ENCODE results near the gene YEATS4.
A peak's percentile ranks its signal among the peaks of the same experiment; 100 is the strongest.

YEATS4 gene

DNA sequence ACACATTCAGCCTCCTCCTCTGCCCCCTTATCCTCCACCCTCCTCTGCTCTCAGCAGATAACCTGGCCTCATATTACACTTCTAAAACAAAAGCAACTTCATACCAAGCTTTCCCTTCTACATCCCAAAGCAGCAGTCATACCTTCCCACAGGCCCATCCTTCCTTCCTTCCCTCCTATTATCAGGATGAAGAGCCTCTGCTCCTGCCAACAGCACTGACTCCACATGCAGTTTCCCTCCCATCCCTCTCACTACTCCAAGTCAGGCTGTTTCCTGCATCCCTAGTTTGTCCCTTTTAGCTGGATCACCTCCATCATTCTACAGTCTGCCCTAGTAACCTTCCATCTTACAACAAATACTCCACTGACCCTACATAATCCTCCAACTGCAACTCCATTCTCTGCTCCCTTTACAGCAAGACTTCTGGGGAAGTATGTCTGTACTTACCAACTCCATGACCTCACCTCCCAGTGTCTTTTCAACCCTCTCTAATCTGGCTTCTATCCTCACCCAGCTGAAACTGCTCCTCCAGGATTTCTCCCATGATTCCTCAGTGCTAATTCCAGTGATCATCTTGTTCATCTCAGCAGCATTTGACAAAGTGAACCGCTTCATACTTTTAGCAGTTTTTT is 4.9 kb upstream of the YEATS4 start:
- Histone ChIP-seq H3K4me1 (ENCODE audit: control insufficient read depth, insufficient read depth, low read length, poor library complexity, severe bottlenecking) (no peaks in the 10 kb centered on the region), H3K4me3 (ENCODE audit: extremely low read depth, insufficient read depth, low read length, poor library complexity, severe bottlenecking) (no peak overlapping the region), H3K27ac (ENCODE audit: low read depth, low read length, severe bottlenecking) (no peak overlapping the region), H3K9me3 (ENCODE audit: control insufficient read depth, low read length) (no peaks in the 10 kb centered on the region), H3K36me3 (ENCODE audit: control insufficient read depth, insufficient read depth, low read length) (no peaks in the 10 kb centered on the region)
- WGBS, 2 experiments (ENCODE audit: insufficient coverage in 2 of 2) = 89 to 100% methylated on average over 1 of the region's 1 CpG

DNA sequence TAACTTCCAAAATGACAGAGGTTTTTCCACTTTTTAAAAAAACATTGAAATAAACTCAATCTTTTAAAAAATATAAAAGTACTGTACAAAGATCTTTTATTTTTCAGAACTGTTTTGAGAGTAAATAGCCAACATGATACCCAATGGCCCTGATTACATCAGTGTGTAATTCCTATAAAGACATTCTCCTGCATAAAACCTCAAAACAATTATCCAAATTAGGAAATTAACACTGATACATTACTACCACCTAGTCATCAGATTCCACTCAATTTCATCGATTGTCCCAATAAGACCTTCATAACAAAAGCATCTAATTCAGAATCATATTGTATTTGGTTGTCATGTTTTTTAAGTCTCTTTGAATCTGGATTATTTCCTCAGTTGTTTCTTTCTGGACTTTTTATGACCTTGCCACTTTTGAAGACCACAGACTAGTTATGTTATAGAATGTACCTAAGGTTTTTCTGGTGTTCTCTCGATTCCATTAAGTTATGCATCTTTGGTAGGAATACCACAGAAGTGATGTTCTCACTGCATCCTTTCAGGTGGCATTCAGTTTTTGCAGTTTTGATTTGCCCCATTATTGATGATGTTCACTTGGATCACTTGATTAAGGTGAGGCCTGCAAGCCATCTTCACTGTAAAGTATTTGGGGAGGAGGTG is 4.0 kb upstream of the YEATS4 start:
- WGBS, 2 experiments (ENCODE audit: insufficient coverage in 2 of 2) = 100% methylated on average over 1 of the region's 2 CpGs
- no peaks in the 10 kb centered on the region for H3K4me1 ChIP-seq (ENCODE audit: control insufficient read depth, insufficient read depth, low read length, poor library complexity, severe bottlenecking)

DNA sequence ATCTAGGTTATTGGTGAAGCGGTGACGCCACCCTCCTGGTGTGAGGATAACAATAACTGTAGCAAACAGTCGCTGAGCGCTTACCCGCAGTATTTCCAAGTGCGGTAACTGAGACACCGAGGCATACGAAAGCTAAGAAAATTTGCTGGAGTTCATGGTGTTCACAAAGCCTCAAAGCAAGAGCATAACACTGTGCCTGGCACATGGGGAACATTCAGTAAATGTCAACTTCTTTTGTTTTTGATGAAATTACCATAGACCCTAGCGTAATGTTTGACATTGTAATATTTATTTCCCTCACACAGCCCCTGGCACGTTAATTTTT is 767 bp downstream of the YEATS4 start:
- Histone ChIP-seq H3K36me3 (ENCODE audit: control insufficient read depth, insufficient read depth, low read length) (peaks cover 16% of the 10 kb centered on the region), H3K4me1 (ENCODE audit: control insufficient read depth, insufficient read depth, low read length, poor library complexity, severe bottlenecking) (no peaks in the 10 kb centered on the region), H3K9me3 (ENCODE audit: control insufficient read depth, low read length) (no peaks in the 10 kb centered on the region), H3K27ac (ENCODE audit: low read depth, low read length, severe bottlenecking) (peak overlapping the region; percentile 94), H3K4me3 (ENCODE audit: extremely low read depth, insufficient read depth, low read length, poor library complexity, severe bottlenecking) (peak overlapping the region; percentile 79)
- WGBS, 2 experiments (ENCODE audit: insufficient coverage in 2 of 2) = 7 to 14% methylated on average over 9 to 10 of the region's 10 CpGs

More for the DNA sequence above, 4.0 kb upstream of the YEATS4 start:
- Histone ChIP-seq H3K4me3 (ENCODE audit: extremely low read depth, insufficient read depth, low read length, poor library complexity, severe bottlenecking) (no peak overlapping the region), H3K36me3 (ENCODE audit: control insufficient read depth, insufficient read depth, low read length) (no peaks in the 10 kb centered on the region), H3K9me3 (ENCODE audit: control insufficient read depth, low read length) (no peaks in the 10 kb centered on the region), H3K27ac (ENCODE audit: low read depth, low read length, severe bottlenecking) (no peak overlapping the region)

- 86% methylated on average over 1 of the region's 5 CpGs; no CpG with 5 or more reads in 1 of the 2 experiments for WGBS, 2 experiments (ENCODE audit: insufficient coverage in 2 of 2)
- no peaks in the 10 kb centered on the region for H3K4me1 ChIP-seq (ENCODE audit: control insufficient read depth, insufficient read depth, low read length, poor library complexity, severe bottlenecking)
- H3K27ac ChIP-seq (ENCODE audit: low read depth, low read length, severe bottlenecking) = no peak overlapping the region
- H3K4me3 ChIP-seq (ENCODE audit: extremely low read depth, insufficient read depth, low read length, poor library complexity, severe bottlenecking) = no peak overlapping the region
- H3K36me3 ChIP-seq (ENCODE audit: control insufficient read depth, insufficient read depth, low read length) = peaks cover 55% of the 10 kb centered on the region
- no peaks in the 10 kb centered on the region for H3K9me3 ChIP-seq (ENCODE audit: control insufficient read depth, low read length)
Observed at GRCh38 chr12:69366796-69367195, 7.3 kb downstream of the YEATS4 start.

DNA sequence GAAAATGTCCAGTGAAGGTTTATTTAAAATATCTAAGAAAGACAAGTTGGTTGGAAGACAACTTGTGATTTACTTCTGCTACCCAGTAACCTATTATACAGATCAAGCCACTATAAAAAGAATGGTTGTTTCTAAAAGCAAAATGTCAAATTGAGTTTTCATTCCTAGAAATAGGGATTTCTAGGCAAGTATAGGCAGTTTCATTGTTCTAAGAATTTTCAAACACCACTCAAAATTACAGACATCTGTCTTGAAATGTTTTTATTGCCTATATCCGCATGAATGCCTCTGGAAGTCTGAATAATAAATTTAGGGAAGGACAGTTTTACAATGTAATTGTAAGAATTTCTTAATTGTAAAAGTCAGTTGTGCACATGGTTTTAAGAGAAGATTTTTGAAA is 8.6 kb downstream of the YEATS4 start:
- Histone ChIP-seq H3K27ac (ENCODE audit: low read depth, low read length, severe bottlenecking) (no peak overlapping the region), H3K36me3 (ENCODE audit: control insufficient read depth, insufficient read depth, low read length) (peaks cover 57% of the 10 kb centered on the region)

DNA sequence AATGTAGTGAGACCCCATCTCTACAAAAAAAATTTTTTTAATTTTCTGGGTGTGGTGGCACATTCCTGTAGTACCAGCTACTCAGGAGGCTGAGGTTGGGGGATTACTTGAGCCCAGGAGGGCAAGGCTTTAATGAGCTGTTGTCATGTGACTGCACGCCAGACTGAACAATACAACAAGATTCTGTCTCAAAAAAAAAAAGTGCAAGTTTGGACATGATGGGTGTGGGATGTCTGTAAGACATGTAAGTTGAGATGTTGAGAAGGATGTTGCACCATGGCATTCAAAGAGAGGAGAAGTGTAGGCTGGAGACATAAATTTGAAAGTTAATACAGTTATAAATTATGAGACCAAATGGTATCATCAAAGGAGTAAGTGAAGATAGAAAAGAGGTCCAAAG is 23.5 kb downstream of the YEATS4 start:
- no peak overlapping the region for H3K4me3 ChIP-seq (ENCODE audit: extremely low read depth, insufficient read depth, low read length, poor library complexity, severe bottlenecking)
- H3K9me3 ChIP-seq (ENCODE audit: control insufficient read depth, low read length) = no peaks in the 10 kb centered on the region
- WGBS, 2 experiments (ENCODE audit: insufficient coverage in 2 of 2) = 100% methylated on average over 1 of the region's 1 CpG; no CpG with 5 or more reads in 1 of the 2 experiments
- no peaks in the 10 kb centered on the region for H3K4me1 ChIP-seq (ENCODE audit: control insufficient read depth, insufficient read depth, low read length, poor library complexity, severe bottlenecking)
- H3K27ac ChIP-seq (ENCODE audit: low read depth, low read length, severe bottlenecking) = no peak overlapping the region
- H3K36me3 ChIP-seq (ENCODE audit: control insufficient read depth, insufficient read depth, low read length) = peaks cover 16% of the 10 kb centered on the region

More for the DNA sequence above, 8.6 kb downstream of the YEATS4 start:
- 91 to 100% methylated on average over 1 of the region's 1 CpG for WGBS, 2 experiments (ENCODE audit: insufficient coverage in 2 of 2)
- no peak overlapping the region for H3K4me3 ChIP-seq (ENCODE audit: extremely low read depth, insufficient read depth, low read length, poor library complexity, severe bottlenecking)
- no peaks in the 10 kb centered on the region for H3K4me1 ChIP-seq (ENCODE audit: control insufficient read depth, insufficient read depth, low read length, poor library complexity, severe bottlenecking)
- H3K9me3 ChIP-seq (ENCODE audit: control insufficient read depth, low read length) = no peaks in the 10 kb centered on the region

GRCh38 chr12:69385038-69385437 is 25.5 kb downstream of the YEATS4 start:
- H3K27ac ChIP-seq (ENCODE audit: low read depth, low read length, severe bottlenecking) = no peak overlapping the region
- WGBS, 2 experiments (ENCODE audit: insufficient coverage in 2 of 2) = 95 to 96% methylated on average over 2 of the region's 3 CpGs
- H3K4me3 ChIP-seq (ENCODE audit: extremely low read depth, insufficient read depth, low read length, poor library complexity, severe bottlenecking) = no peak overlapping the region
- H3K36me3 ChIP-seq (ENCODE audit: control insufficient read depth, insufficient read depth, low read length) = peaks cover 3% of the 10 kb centered on the region
- no peaks in the 10 kb centered on the region for H3K9me3 ChIP-seq (ENCODE audit: control insufficient read depth, low read length)
- H3K4me1 ChIP-seq (ENCODE audit: control insufficient read depth, insufficient read depth, low read length, poor library complexity, severe bottlenecking) = no peaks in the 10 kb centered on the region

DNA sequence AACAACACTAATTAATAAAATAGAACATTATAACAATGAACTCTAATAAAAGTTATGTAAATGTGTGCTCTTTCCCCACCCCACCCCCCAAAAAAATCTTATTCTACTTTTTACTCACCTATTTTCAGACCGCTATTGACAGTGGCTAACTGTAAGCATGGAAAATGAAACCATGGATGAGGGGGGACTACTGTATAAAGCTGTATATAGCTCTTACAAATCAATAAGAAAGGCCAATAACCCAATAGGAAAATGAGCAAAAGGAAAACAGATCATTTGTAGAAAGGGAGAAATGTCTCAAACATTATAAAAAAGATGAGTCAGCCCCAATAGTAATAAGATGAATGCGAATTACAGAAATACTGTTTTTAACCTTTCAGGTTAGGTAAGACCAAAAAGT is 27.4 kb downstream of the YEATS4 start:
- peaks cover 16% of the 10 kb centered on the region for H3K36me3 ChIP-seq (ENCODE audit: control insufficient read depth, insufficient read depth, low read length)
- no CpG with 5 or more reads among the region's 2 CpGs for WGBS, 2 experiments (ENCODE audit: insufficient coverage in 2 of 2)
- H3K27ac ChIP-seq (ENCODE audit: low read depth, low read length, severe bottlenecking) = no peak overlapping the region
- no peaks in the 10 kb centered on the region for H3K4me1 ChIP-seq (ENCODE audit: control insufficient read depth, insufficient read depth, low read length, poor library complexity, severe bottlenecking)
- no peak overlapping the region for H3K4me3 ChIP-seq (ENCODE audit: extremely low read depth, insufficient read depth, low read length, poor library complexity, severe bottlenecking)
- H3K9me3 ChIP-seq (ENCODE audit: control insufficient read depth, low read length) = no peaks in the 10 kb centered on the region

GRCh38 chr12:69388371-69388770 is 28.8 kb downstream of the YEATS4 start:
- H3K4me3 ChIP-seq (ENCODE audit: extremely low read depth, insufficient read depth, low read length, poor library complexity, severe bottlenecking) = no peak overlapping the region
- H3K36me3 ChIP-seq (ENCODE audit: control insufficient read depth, insufficient read depth, low read length) = peaks cover 16% of the 10 kb centered on the region
- no peak overlapping the region for H3K27ac ChIP-seq (ENCODE audit: low read depth, low read length, severe bottlenecking)
- no peaks in the 10 kb centered on the region for H3K4me1 ChIP-seq (ENCODE audit: control insufficient read depth, insufficient read depth, low read length, poor library complexity, severe bottlenecking)
- no CpG with 5 or more reads among the region's 1 CpG for WGBS, 2 experiments (ENCODE audit: insufficient coverage in 2 of 2)
- no peaks in the 10 kb centered on the region for H3K9me3 ChIP-seq (ENCODE audit: control insufficient read depth, low read length)

GRCh38 chr12:69389831-69390230 is 30.3 kb downstream of the YEATS4 start:
- Histone ChIP-seq H3K36me3 (ENCODE audit: control insufficient read depth, insufficient read depth, low read length) (peaks cover 16% of the 10 kb centered on the region), H3K4me3 (ENCODE audit: extremely low read depth, insufficient read depth, low read length, poor library complexity, severe bottlenecking) (no peak overlapping the region), H3K9me3 (ENCODE audit: control insufficient read depth, low read length) (no peaks in the 10 kb centered on the region), H3K4me1 (ENCODE audit: control insufficient read depth, insufficient read depth, low read length, poor library complexity, severe bottlenecking) (no peaks in the 10 kb centered on the region), H3K27ac (ENCODE audit: low read depth, low read length, severe bottlenecking) (no peak overlapping the region)
- no CpG with 5 or more reads among the region's 1 CpG for WGBS, 2 experiments (ENCODE audit: insufficient coverage in 2 of 2)

DNA sequence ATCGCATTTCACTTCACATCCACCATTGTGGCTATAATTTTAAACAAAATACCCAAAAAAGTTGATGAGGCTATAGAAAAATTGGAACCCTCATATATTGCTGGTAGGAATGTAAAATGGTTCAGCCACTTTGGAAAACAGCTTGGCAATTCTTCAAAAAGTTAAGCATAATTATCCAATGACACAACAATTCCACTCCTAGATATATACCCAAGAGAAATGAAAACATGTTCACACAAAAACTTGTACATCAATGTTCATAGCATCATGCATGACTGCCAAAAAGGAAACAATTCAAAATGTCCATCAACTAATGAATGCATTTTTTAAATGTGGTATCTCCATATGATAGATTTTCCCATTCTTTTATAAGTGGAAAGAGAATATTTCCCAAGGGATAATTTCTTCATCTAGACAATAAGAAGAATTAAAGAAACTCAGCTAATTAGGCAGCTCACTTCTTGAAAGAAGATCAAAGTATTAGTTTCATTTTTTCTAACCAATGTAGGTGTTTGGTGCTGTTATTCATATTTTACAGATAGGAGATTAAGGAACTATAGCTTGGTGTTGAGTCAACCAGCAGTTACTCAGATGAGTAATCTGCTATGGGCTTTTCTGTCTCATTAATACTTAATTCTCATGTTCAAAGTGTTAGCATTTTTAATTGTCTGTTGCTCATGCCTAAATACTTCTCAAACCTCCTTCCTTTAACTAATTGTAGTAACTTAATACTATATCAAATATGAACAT is 32.8 kb downstream of the YEATS4 start:
- Histone ChIP-seq H3K4me1 (ENCODE audit: control insufficient read depth, insufficient read depth, low read length, poor library complexity, severe bottlenecking) (no peaks in the 10 kb centered on the region), H3K36me3 (ENCODE audit: control insufficient read depth, insufficient read depth, low read length) (peaks cover 14% of the 10 kb centered on the region), H3K27ac (ENCODE audit: low read depth, low read length, severe bottlenecking) (no peak overlapping the region), H3K9me3 (ENCODE audit: control insufficient read depth, low read length) (peaks cover 7% of the 10 kb centered on the region), H3K4me3 (ENCODE audit: extremely low read depth, insufficient read depth, low read length, poor library complexity, severe bottlenecking) (no peak overlapping the region)
- no CpG with 5 or more reads among the region's 1 CpG for WGBS, 2 experiments (ENCODE audit: insufficient coverage in 2 of 2)
